ENCODE measurements around the gene RFT1.
A peak's percentile ranks its signal among the peaks of the same experiment; 100 is the strongest.

Gene RFT1

GRCh38 chr3:53130179-53131061 lies at the start of gene RFT1:
TSS of gene RFT1 (minus strand) at chr3:53130435. CDS start at chr3:53130400, 35 bp downstream.
- peak; percentile 63 to 94 (median 90) for DNase-seq

DNA sequence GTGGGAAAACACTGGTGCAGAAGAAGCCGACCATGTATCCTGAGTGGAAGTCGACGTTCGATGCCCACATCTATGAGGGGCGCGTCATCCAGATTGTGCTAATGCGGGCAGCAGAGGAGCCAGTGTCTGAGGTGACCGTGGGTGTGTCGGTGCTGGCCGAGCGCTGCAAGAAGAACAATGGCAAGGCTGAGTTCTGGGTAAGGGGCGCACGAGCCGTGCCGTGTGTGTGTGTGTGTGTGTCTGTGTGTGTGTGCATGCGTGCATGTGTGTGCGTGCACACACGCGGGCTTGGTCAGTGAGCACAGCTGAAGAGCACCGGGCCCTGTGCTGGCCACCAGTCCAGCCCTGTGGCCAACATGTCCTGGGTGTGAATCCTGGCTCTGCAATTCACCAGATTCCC lies 49.3 kb upstream of the RFT1 start:
- DNase-seq: no peak

DNA sequence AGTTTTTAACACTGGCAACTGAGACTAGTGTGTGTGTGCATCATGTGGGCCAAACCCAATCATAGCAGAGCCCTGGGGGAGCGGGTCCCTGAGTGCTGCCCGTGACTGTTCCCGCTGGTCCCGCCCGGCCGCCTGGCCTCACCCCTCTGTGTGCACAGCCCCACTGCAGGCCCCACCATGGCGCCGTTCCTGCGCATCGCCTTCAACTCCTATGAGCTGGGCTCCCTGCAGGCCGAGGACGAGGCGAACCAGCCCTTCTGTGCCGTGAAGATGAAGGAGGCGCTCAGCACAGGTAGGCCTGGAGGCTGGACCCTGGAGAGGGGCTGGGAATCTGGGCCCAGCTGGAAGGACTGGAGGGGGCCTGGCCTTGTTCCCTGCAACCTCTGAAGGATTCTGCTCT lies 48.0 kb upstream of the RFT1 start:
- DNase-seq: no peak

- no peak for DNase-seq
These were observed 45.6 kb upstream of the RFT1 start for GRCh38 chr3:53175613-53176540.

GRCh38 chr3:53174346-53175250 lies 44.4 kb upstream of the RFT1 start:
- no peak for DNase-seq

GRCh38 chr3:53173107-53173506 lies 42.9 kb upstream of the RFT1 start:
- DNase-seq: no peak

DNA sequence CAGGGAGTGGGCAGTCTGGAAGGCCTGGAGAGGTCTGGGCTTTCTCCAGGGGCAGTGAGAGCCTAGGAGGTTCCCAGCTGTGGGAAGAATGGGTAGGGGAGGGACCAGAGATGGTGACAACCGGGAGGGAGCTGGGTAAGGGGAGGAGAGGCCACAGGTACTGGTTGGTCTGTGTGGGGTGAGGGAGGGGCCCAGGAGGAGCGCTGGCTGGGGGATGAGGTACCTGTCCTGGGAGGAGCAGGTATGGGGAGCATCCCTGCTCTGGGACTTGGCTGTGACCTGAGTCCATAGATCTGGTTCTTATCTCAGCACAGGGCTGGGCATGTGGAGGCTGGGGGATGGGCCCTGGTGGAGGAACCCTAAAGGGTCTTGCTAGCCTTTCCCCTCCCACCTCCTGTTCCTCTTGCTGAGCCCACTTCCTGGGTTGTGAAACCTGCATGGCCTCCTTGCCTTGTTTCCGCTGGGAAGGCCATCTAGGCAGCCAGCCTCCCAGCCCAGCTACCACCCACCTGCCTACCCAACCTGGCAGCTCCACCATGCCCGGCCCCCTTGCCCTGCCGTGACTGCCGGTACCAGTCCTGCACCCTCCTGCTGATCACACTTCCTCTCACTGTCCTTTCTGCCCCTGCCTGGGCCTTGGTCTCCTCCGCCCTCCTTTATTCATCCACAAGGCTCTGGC lies 41.7 kb upstream of the RFT1 start:
- DNase-seq: no peak

GRCh38 chr3:53171064-53171418 lies 40.8 kb upstream of the RFT1 start:
- DNase-seq: no peak

- DNase-seq: peak in 1 of 14 donors; percentile 42
These were observed 40.3 kb upstream of the RFT1 start for GRCh38 chr3:53170325-53171063.

DNA sequence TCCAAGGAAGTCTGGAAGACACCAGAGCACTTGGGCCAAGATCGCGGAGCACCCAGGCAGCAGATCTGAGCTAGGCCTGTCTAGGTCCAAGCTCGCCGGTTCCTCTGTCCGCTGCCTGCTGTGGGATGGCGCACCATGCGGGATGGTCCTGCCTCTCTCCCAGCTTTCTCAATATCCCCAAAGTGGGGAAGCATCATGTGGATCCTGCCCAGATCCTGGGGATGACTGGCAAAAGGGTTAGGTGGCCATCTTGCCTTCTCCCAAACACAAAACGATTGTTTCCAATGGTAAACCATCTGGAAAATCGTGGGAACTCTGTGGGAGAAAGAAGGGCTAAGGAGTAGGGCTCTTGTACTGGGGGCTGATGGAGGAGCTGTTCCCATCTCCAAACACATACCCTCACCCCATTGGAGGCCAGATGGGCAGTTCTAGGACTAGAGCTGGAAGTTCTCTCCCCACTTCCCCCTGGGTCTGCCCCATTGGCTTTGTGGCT lies 39.6 kb upstream of the RFT1 start:
- peak in 4 of 14 donors; percentile 12 to 49 (median 22) for DNase-seq

DNA sequence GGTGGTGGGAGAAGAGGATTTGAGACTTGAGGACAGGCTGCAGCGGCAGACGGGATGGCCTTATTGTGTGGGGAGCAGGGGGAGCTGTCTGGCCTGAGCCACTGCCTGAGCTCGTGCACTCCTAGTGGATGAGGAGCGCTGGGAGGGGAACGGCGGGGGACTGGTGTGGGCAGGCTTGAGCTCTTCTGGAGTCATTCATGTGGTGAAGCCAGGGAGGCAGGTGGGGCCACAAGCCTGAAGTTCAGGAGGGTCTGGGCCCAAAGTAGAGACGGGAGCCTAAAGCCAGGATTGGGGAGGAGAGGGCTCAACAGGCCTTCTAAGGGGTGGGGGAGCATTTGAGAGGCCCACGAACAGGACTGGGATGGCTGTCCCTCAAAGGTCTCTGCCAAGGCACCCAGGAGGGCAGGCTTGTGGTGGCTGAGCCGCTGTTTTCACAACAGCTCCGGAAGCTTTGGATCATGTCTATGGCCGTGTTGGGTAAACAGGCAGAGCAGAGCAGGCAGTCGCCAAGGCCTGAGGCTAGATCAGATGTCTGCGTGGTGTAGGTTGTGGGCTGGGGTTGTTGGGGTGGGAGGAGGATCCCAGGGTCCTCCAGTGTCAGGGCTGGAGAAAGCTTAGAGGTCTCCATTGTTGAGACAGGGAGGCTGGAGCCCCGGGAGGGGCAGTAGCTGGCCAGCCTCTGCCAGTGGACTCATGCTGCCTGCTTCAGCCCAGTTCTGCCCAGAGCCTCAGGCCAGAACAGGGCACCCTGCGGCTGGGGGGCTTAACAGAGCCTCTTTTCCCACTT lies 39.0 kb upstream of the RFT1 start:
- DNase-seq: peak in 2 of 14 donors; percentile 32 to 57

GRCh38 chr3:53168175-53168923 lies 38.1 kb upstream of the RFT1 start:
- DNase-seq: no peak

DNA sequence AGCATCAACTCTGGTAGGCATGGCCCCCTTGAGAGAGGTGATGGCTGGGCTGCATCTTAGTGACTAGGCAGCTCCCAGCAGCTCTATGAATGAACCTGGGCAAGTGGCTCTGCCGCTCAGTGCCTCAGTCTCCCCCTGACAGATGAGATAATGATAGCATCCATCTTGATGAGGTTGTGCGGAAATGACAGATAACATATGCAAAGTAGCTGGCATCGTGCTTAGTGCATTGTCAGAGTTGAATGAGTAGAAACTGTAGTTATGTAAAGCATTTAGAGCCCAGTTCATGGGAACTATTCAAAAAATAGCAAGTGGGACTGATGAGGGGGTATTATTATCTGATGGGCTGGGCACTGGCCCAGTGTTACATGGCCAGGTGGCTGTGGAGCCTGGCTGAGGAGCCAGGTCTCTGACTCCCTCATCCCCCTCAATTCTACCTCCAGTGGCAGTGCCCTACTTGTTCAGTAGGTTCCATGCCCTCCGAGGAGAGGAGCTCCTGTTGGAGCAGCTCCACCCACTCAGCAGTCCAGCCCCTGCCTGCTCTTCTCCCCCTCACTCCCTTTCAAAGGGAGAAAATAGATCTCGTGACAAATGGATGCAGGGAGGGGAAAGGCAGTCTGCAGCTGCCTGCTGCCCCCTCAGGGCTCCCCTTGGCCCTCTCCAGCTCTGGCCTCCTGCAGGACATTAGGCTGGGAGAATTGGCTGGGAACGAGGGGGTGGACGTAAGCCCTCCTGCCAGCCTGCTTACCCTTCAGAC lies 37.4 kb upstream of the RFT1 start:
- no peak for DNase-seq

DNA sequence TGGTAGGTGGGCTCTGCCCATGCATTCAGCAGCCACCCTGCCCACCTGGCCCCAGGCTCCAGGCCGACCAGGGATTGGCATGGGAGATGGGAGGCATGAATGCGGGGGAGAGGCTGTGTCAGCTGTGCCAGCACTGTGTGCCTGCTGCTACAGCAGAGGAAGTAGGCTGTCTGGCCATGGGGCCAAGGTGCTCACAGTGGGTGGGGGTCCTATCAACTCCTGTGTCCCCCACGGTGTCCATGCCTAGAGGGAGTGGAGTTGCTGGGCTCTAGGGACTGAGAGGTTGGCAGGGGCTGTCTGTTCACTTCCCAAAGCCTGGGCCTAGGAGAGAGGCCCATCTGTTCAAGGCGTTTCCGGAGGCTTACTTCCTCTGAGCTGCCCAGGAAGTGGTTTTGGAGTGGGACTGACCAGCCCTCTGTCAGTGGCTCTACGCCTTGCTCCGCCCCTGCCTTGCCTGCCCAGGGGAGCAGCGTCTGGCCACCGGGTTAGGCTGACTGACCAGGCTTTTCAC lies 36.6 kb upstream of the RFT1 start:
- DNase-seq: peak in 9 of 14 donors; percentile 17 to 62 (median 39)

- DNase-seq: no peak
These were observed 36.0 kb upstream of the RFT1 start for GRCh38 chr3:53166206-53166605.

DNA sequence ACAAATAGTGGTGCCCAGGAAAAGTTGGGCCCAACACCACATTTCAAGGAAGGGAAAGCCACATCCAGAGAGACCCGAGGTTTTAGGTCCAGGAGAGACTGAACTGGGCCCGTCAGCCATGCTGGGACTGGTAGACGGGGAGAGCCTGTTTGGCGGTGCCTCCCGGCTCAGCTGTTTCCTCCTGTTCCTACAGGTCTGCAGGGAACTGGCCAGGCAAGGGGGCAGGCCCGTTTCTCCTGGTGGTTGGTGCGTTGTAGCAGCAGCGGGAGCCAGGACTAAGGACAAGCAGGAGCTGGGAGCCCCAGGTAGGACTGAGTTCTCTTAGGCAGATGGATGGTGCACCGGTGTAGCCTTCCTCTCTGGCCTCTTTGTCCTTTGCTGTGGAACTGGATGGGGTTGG lies 34.7 kb upstream of the RFT1 start:
- no peak for DNase-seq

DNA sequence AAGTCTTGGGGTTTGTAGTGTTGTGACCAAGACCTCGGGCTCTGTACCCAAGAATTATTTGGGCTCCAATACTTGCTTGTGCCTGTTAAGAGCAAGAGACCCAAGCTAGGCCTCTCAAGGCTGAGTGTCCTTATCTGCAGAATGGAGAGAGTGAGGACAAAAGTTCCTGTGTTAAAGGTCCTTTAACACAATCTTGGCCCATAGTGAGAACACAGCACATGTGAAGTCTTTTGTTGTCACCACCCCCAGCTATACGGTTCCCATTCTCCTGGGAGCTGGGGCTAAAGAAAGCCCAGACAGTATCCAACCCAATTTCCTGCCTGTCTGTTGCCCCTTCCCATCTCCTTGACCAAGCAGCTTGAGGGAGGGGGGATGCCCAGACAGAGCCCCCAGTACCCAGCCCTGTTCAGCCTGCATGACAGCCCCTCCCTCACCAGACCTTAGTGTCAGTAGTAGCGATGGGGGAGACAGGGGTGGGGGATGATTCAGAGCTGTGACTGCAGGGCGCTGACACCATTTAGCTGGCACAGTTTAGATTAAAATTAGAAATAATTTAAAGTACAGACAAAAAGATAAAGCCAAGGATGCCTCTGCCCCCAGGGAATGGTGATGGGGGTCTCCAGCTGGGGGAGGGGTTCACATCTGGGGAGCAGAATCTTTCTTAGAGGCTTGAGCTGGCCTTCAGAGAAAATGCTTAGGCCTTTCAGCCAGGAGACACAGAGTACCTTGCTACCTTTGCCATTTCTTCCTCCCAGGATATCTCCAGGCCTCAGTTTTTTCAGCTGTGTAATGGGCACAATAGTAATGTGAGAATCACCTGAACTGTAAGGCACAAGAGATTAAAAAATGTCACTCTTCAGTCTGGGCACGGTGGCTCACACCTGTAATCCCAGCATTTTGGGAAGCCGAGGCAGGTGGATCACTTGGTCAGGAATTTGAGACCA lies 33.5 kb upstream of the RFT1 start:
- no peak for DNase-seq

All from C1 segment of cervical spinal cord (tissue), 14 donors.